ENCODE measurements around the gene BARHL1.

Gene BARHL1

GRCh38 chr9:132626285-132626684 lies 43.9 kb downstream of the BARHL1 start:
- no peak for DNase-seq

GRCh38 chr9:132627106-132627505 lies 44.7 kb downstream of the BARHL1 start:
- no peak for DNase-seq

- no peak for DNase-seq
These were observed 45.2 kb downstream of the BARHL1 start for GRCh38 chr9:132627594-132627993.

- no peak for DNase-seq
These were observed 46.3 kb downstream of the BARHL1 start for GRCh38 chr9:132628746-132629145.

- no peak for DNase-seq
These were observed 47.7 kb downstream of the BARHL1 start for GRCh38 chr9:132630116-132630515.

GRCh38 chr9:132630811-132631210 lies 48.4 kb downstream of the BARHL1 start:
- DNase-seq: no peak

GRCh38 chr9:132631280-132631679 lies 48.9 kb downstream of the BARHL1 start:
- DNase-seq: no peak

GRCh38 chr9:132631685-132632084 lies 49.3 kb downstream of the BARHL1 start:
- DNase-seq: no peak

GRCh38 chr9:132632413-132633129 lies 50.2 kb downstream of the BARHL1 start:
- DNase-seq: no peak

- no peak for DNase-seq
These were observed 51.9 kb downstream of the BARHL1 start for GRCh38 chr9:132634327-132634726.

GRCh38 chr9:132637351-132637750 lies 54.9 kb downstream of the BARHL1 start:
- DNase-seq: no peak

- no peak for DNase-seq
These were observed 55.4 kb downstream of the BARHL1 start for GRCh38 chr9:132637801-132638200.

- DNase-seq: no peak
These were observed 55.8 kb downstream of the BARHL1 start for GRCh38 chr9:132638240-132638639.

GRCh38 chr9:132639322-132639721 lies 56.9 kb downstream of the BARHL1 start:
- DNase-seq: no peak
